CD4-positive, alpha-beta T cell treated with Interleukin-1 beta for 1 hour (primary cell): ENCODE measurements around the gene SNAPC2.
"Not testable (repeated sequence)": the region's sequence is repeated elsewhere in the genome, so short reads cannot be mapped to it uniquely, and the experiment has no call there.

Source experiments
- DNase-seq, 2 donors: peaks; one replicate each; pipeline ENCODE4 v3.0.0-alpha.2; 2020 to 2022

Gene SNAPC2

GRCh38 chr19:7910321-7911161, 9.6 kb upstream of the SNAPC2 start:
- no peak for DNase-seq

GRCh38 chr19:7911508-7912143, 8.5 kb upstream of the SNAPC2 start:
- DNase-seq: no peak

GRCh38 chr19:7912144-7912696, 7.9 kb upstream of the SNAPC2 start:
- DNase-seq: no peak

DNA sequence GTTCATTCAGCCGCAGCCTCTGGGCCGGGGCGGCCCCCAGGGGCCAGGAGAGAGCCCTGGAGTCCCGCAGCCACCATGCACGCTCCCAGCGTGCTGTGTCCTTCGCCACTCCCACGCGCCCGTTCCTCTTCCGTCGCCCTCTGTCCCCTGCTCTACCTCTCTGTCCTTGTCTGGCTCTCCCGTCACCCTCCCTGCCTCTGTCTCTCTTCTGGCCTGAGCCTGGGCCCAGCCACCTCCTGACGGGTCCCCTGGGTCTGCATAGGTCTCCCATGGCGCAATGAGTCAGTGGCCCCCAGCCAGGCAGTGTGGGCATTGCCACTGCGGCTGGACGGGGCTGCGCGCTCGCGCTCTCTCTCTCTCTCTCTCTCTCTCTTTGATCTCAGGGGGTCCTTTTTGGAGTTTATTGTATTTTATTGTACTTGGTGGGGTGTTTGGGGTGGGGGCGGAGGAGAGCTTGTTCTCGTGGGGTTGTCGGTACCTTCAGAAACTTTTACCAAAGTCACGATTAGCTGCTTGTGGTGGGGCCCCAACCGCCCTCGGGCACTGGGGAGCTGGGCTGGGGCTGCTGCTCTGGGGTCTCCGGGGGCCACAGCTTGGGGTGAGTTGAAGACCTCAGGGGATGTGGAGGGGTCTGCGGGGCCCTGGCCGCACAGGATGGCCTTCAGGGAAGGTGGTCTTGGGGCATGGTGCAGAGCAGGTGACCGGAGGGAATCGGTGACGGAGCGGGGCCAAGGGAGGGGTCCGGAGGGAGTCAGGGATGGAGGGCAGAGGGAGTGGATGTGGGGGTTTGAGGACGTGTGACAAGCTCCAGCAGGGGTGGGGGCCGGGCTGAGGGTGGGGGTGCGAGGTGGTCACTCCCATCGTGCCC, 7.2 kb upstream of the SNAPC2 start:
- DNase-seq: no peak

DNA sequence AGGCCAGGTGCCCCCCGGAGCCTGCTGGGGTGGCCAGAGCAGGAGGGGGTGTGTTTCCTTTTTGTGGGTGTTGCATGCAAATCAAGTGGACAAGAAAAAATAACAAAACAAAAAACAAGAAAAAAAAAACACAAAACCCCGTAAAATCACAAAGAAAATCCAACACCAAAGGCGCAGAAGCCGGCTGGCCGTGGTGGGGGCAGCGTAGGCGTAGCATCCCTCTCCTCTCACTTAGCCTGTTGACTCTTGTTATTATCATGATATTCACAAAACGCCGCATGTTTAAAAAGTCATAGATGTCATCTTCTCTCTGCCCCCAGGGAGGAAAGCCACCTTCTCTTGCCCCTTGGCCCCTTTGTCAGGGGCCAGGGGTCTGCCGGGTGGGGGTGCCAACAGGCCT, 6.5 kb upstream of the SNAPC2 start:
- DNase-seq: no peak

DNA sequence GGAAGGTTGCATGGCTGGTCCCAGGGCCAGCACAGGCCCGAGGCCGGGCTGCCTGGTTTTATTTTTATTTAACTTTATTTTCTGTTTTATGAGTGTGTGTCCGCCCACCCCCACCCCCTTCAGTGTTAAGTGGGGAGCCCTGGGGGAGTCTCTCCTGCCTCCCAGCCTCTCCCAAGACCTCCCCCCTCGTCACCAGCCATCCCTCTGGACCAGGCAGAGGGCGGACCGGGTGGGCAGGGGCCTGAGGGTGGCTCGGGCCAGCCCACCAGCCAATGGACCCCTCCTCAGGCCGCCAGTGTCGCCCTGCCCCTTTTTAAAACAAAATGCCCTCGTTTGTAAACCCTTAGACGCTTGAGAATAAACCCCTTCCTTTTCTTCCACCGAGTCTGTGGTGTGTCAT, 6.0 kb upstream of the SNAPC2 start:
- DNase-seq: no peak

DNA sequence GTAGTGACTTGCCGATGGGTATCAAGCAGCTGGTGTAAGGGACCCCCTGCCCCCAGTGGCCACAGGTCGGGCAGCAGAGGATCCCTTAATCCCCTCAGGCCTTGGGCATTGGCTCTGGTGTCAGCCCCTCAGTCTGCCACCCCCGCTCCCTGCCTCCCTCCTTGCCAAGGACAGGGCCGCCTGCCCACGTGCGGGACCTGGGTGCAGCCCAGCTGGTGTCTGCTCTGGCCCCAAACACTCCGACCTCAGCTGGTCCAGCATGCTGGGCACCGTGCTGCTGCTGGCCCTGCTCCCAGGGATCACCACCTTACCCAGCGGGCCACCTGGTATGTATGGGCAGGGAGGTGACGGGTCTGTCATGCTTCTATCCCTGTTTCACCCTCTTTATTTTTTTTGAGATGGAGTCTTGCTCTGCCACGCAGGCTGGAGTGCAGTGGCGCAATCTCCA, 5.5 kb upstream of the SNAPC2 start, which contains the start of gene TGFBR3L:
Gene TGFBR3L, plus strand, starts transcription at position 233 of the 448 bp plus-strand sequence.
- no peak for DNase-seq

- DNase-seq: no peak
These were observed 4.7 kb upstream of the SNAPC2 start for GRCh38 chr19:7915250-7916102.

DNA sequence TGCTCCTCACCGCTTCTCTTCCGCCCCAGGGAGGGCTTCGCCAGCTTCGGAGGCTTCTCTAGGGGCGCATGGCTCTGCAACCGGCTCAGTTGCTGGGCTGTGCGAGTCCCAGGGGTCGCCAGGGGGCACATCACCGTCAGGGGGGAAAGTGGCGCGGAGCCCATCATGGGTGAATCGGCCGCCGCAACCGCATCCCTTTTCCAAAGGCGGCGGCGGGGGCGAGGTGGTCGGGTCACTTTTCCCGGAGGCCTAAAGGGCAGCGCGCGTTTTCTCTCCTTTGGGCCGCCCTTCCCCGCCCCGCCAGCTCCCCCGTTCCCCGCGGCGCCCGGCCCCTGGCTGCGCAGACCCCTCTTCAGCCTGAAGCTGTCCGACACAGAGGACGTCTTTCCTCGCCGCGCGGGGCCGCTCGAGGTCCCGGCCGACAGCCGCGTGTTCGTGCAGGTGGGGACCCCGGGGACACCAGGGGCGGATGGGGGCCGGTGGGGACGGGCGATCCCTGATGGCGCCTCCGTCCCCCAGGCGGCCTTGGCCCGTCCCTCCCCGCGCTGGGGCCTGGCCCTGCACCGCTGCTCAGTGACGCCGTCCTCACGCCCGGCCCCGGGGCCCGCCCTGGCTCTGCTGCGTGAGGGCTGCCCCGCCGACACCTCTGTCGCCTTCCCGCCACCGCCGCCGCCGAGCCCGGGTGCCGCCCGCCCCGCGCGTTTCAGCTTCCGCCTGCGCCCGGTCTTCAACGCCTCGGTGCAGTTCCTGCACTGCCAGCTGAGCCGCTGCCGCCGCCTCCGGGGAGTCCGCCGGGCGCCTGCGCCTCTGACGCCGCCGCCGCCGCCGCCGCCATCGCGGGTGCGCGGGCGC, 3.8 kb upstream of the SNAPC2 start:
- peak; percentile 63 to 70 for DNase-seq

DNA sequence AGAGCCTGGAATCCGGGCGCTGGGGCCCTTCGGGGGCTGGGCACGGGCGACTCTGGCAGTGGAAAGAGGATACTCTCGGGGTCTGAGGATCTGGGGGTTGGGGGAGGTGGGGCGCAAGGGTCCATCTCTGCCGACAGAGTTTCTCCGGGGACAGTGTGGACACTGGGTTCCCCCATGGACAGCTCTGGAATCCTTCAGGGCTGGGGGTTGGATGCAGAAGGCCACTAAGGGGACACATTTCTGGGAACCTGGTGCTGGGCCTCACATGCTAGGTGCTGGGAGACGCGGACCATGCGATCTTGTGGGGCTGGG, 3.2 kb upstream of the SNAPC2 start:
- no peak for DNase-seq

DNA sequence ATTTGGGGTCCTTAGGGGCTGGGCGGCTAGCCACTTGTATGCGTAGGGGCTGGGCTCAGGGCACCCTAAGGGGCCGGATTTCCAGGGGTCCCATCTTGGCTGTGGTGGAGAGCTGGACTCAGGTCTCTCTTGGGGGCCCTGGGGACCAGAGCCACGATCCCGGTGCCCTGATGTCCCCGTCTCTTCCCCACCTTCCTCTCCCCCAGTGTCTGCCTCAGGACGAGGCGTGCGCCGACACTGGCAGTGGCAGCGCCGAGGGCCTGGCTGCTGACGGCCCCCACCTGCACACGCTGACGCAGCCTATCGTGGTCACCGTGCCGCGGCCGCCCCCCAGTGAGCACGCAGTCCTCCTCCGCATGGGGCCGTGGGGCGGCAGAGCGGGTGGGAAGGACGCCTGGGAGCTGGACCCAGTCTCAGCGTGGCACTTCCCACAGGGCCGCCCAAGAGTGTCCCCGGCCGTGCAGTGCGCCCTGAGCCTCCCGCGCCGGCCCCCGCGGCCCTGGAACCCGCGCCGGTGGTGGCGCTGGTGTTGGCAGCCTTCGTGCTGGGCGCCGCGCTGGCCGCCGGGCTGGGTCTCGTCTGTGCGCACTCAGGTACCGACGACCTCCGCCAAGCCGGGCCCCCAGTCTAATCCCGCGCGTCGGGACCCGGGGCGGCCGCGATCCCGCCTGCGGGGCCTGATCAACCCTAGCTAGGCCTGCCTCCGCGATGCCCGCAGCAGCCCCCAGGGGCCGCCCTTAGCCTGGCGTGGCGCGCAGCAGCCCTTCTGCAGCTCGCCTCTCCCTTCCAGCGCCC, 2.7 kb upstream of the SNAPC2 start:
- peak; percentile 62 to 65 for DNase-seq

GRCh38 chr19:7918062-7918614, 2.0 kb upstream of the SNAPC2 start:
- DNase-seq: not testable (repeated sequence)

DNA sequence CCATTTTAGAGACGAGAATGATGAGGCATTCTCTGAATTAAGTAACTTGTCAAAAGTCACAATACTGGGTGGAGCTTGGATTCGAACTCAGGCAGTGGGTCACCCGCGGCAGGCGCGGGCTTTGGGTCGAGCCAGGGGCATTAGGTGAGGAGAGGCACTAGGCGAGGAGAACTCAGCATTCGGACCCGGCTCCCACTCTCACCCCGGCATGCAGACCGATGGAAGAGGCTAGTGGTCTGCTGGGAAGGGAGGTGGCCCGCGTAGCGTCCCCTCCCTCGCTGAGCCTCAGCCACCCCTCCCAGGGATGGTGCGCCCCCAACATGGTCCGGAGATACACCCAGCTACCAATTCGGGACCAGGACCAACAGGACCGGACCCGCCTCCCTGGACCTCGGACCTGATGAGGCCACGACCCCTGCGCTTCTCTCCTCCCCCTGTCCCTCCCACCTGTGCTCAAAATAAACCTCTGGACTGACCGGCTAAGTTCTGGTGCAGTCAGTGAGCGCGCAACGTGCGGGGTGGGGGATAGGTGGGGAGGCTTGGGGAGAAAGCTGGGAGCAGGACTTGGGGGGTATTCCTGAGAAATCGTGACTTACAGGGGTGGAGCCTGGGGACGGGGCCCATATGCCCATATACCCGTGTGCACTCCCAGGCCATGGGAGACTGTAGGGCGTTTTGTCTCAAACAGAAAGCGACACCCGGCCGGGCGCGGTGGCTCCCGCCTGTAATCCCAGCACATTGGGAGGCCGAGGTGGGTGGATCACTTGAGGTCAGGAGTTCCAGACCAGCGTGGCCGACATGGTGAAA, 1.3 kb upstream of the SNAPC2 start:
- no peak for DNase-seq

DNA sequence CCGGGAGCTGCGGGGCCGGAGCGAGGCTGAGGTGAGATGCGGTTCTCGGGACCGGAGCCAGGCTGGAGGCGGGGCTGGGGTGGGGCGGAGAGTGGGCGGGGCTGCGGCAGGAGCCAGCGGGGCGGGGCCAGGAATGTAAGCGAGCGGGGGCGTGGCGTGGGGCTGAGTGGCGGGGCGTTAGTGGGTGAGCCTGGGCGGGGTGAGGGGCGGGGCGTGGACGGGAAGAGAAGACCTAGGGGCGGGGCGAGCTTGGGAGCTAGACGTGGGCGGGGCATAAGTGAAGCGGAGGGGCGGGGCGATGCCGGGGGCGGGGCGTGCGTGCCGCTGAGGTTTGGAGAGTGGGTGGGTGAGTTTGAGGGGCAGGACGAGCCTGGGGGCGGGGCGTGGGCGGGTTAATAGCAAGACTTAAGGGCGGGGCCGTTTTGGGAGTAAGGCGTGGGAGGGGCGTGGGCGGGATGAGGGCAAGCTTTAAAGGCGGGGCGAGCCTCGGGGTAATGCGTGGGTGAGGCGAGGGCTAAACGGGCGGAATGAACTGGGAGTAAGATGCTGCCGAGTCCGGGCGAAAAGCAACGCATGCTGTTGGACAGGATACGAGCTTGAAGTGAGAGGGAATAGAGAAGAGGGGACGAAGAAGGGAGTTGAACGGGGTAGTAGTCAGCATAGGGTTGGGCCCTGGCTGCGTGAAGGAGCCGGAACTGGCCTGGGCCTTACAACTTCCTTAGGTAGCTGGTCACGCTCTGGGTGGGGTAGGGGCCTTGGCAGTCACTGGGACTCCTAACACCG, 572 bp downstream of the SNAPC2 start:
- DNase-seq: peak; percentile 99

GRCh38 chr19:7921302-7921966, 1.3 kb downstream of the SNAPC2 start:
- DNase-seq: no peak

DNA sequence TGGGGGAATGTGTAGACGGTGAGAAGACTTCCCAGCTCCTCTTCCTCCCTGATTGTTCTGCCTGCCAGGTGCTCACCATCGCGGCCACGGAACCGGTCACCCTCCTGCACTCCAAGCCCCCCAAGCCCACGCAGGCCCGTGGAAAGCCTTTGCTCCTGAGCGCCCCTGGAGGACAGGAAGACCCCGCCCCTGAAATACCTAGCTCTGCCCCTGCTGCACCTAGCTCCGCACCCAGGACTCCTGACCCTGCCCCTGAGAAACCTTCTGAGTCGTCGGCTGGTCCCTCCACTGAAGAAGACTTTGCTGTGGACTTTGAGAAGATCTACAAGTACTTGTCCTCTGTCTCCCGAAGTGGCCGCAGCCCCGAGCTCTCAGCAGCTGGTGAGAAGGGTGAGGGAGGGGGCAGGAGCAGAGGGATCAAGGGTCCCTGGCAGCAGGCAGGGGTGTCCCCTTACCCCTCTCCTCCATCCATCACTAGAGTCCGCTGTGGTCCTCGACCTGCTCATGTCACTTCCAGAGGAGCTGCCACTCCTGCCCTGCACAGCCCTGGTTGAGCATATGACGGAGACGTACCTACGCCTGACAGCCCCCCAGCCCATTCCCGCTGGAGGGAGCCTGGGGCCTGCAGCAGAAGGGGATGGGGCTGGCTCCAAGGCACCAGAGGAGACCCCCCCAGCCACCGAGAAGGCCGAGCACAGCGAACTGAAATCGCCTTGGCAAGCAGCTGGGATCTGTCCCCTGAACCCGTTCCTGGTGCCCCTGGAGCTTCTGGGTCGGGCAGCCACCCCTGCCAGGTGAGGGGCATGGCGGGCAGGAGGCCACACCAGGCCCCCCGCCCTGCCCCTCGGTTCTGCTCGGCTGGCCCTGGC, 2.1 kb downstream of the SNAPC2 start:
- no peak for DNase-seq

DNA sequence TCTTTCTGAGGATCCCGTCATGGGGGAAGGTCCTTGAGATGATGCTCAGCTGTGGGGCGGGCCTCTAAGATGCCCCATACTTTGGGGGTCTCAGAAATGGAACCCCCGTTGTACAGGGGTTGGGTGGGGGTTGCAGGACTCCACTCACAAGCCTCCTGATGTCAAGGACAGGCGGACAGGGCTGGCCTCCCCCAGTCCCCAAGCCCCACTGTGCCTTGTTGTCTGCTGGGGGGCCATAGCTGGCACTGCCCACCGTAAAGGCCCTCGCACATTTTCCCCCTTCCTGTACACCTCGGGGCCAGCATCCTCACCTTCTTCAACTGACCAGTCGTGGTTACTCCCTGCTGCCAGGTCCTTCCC, 2.7 kb downstream of the SNAPC2 start:
- DNase-seq: no peak
